H9 (cell line): Measurements from ENCODE around the gene PHEX. TPM values are rescaled to one million over a fixed set of nuclear protein-coding genes. Genes with fewer than 3 reads are reported as not detected.

Experiments used
- DNase-seq: peaks from one replicate; pipeline ENCODE4 v3.0.0-alpha.2; 2017
- H2AFZ ChIP-seq: one replicate; pipeline ENCODE4 v1.6.1; 2013; ENCODE audit warnings: mild to moderate bottlenecking, low read length, control low read depth, moderate library complexity
- H2AK5ac ChIP-seq: 2 replicates; pipeline ENCODE4 v1.6.1; 2013; ENCODE audit warnings: low read length, control low read depth, mixed read lengths; ENCODE audit not compliant: insufficient read length
- H2BK120ac ChIP-seq: one replicate; pipeline ENCODE4 v1.6.1; 2013; ENCODE audit warnings: low read depth, mild to moderate bottlenecking, low read length, control low read depth, inconsistent platforms; ENCODE audit not compliant: poor library complexity, severe bottlenecking
- H2BK12ac ChIP-seq: 2 replicates; pipeline ENCODE4 v1.6.1; 2013; ENCODE audit warnings: low read length, control low read depth, mixed read lengths, low read depth; ENCODE audit not compliant: insufficient read length
- H2BK15ac ChIP-seq: 2 replicates; pipeline ENCODE4 v1.6.1; 2013; ENCODE audit warnings: low read depth, low read length, control low read depth
- H2BK20ac ChIP-seq: one replicate; pipeline ENCODE4 v1.6.1; 2013; ENCODE audit warnings: low read depth, mild to moderate bottlenecking, low read length, control low read depth, inconsistent platforms; ENCODE audit not compliant: poor library complexity, severe bottlenecking
- H2BK5ac ChIP-seq: 2 replicates; pipeline ENCODE4 v1.6.1; 2013; ENCODE audit warnings: low read length, control low read depth, mixed read lengths; ENCODE audit not compliant: insufficient read length
- H3K14ac ChIP-seq: 2 replicates; pipeline ENCODE4 v1.6.1; 2013; ENCODE audit warnings: low read length, control low read depth; ENCODE audit not compliant: insufficient read depth
- H3K18ac ChIP-seq: 2 replicates; pipeline ENCODE4 v1.6.1; 2013; ENCODE audit warnings: low read depth, mild to moderate bottlenecking, mixed read lengths, low read length, control low read depth; ENCODE audit not compliant: insufficient read length
- H3K23ac ChIP-seq: 2 replicates; pipeline ENCODE4 v1.6.1; 2013; ENCODE audit warnings: low read length, control low read depth, mixed read lengths, low read depth; ENCODE audit not compliant: insufficient read length
- H3K23me2 ChIP-seq: 2 replicates; pipeline ENCODE4 v1.6.1; 2013; ENCODE audit warnings: low read depth, mild to moderate bottlenecking, mixed read lengths, low read length, control low read depth; ENCODE audit not compliant: insufficient read length, poor library complexity, severe bottlenecking
- H3K27ac ChIP-seq: 2 replicates; pipeline ENCODE4 v1.5.1; 2013; ENCODE audit warnings: low read length, control low read depth, mixed read lengths, low read depth; ENCODE audit not compliant: insufficient read length
- H3K27me3 ChIP-seq: 2 replicates; pipeline ENCODE4 v1.6.1; 2013; ENCODE audit warnings: low read length, control low read depth, inconsistent platforms; ENCODE audit not compliant: insufficient read depth
- H3K4ac ChIP-seq: 2 replicates; pipeline ENCODE4 v1.6.1; 2013; ENCODE audit warnings: low read depth, mild to moderate bottlenecking, control low read depth, inconsistent platforms, low read length, moderate library complexity
- H3K4me1 ChIP-seq: 2 replicates; pipeline ENCODE4 v1.6.1; 2013; ENCODE audit warnings: low read length, control low read depth, inconsistent platforms; ENCODE audit not compliant: insufficient read depth
- H3K4me2 ChIP-seq: 2 replicates; pipeline ENCODE4 v1.6.1; 2013; ENCODE audit warnings: low read length, control low read depth, mixed read lengths; ENCODE audit not compliant: insufficient read length, insufficient read depth
- H3K56ac ChIP-seq: 2 replicates; pipeline ENCODE4 v1.6.1; 2013; ENCODE audit warnings: low read depth, mild to moderate bottlenecking, mixed read lengths, low read length, control low read depth; ENCODE audit not compliant: insufficient read length
- H3K79me1 ChIP-seq: 2 replicates; pipeline ENCODE4 v1.6.1; 2013; ENCODE audit warnings: low read depth, mild to moderate bottlenecking, moderate library complexity, low read length, control low read depth, inconsistent platforms; ENCODE audit not compliant: insufficient read depth, poor library complexity, severe bottlenecking
- H3K79me2 ChIP-seq: 2 replicates; pipeline ENCODE4 v1.6.1; 2013; ENCODE audit warnings: low read length, control low read depth, inconsistent platforms; ENCODE audit not compliant: insufficient read depth
- H3K9ac ChIP-seq: 2 replicates; pipeline ENCODE4 v1.6.1; 2013; ENCODE audit warnings: low read length, control low read depth, mixed read lengths; ENCODE audit not compliant: insufficient read length; ENCODE audit errors: extremely low read depth
- H3K9me3 ChIP-seq: one replicate; pipeline ENCODE4 v1.6.1; 2013; ENCODE audit warnings: low read depth, low read length, inconsistent platforms; ENCODE audit not compliant: control insufficient read depth
- H3T11ph ChIP-seq: one replicate; pipeline ENCODE4 v1.6.1; 2013; ENCODE audit warnings: mild to moderate bottlenecking, low read length, control low read depth, inconsistent platforms
- H4K20me1 ChIP-seq: one replicate; pipeline ENCODE4 v1.6.1; 2013; ENCODE audit not compliant: control insufficient read depth, insufficient read length, insufficient read depth
- H4K5ac ChIP-seq: 2 replicates; pipeline ENCODE4 v1.6.1; 2013; ENCODE audit warnings: low read depth, mild to moderate bottlenecking, mixed read lengths, low read length, control low read depth; ENCODE audit not compliant: insufficient read length
- H4K8ac ChIP-seq: replicated peaks from 2 replicates; pipeline ENCODE4 v1.6.1; 2013; ENCODE audit warnings: low read length, control low read depth, mixed read lengths, low read depth; ENCODE audit not compliant: insufficient read length
- H4K91ac ChIP-seq: 2 replicates; pipeline ENCODE4 v1.6.1; 2013; ENCODE audit warnings: low read depth, mild to moderate bottlenecking, moderate library complexity, mixed read lengths, low read length, control low read depth; ENCODE audit not compliant: insufficient read length
- H3K27ac Mint-ChIP-seq, 3 experiments: 2 replicates in 2 of 3; 3 replicates in 1 of 3; pipeline ENCODE4 v1.8.0; 2020 to 2021; ENCODE audit warnings: mixed read lengths in 3 of 3, mild to moderate bottlenecking in 1 of 3, moderate library complexity in 1 of 3
- H3K27me3 Mint-ChIP-seq: 2 replicates; pipeline ENCODE4 v1.8.0; 2021; ENCODE audit warnings: low read depth, mild to moderate bottlenecking, moderate library complexity, mixed read lengths
- H3K36me3 Mint-ChIP-seq, 3 experiments: 2 replicates in 2 of 3; 3 replicates in 1 of 3; pipeline ENCODE4 v1.8.0; 2020 to 2021; ENCODE audit warnings: low read depth in 3 of 3, mixed read lengths in 3 of 3; ENCODE audit not compliant: insufficient read depth in 1 of 3
- H3K4me1 Mint-ChIP-seq, 2 experiments: 2 replicates each; pipeline ENCODE4 v1.8.0; 2020; ENCODE audit warnings: mixed read lengths in 2 of 2
- H3K4me3 Mint-ChIP-seq, 2 experiments: 2 replicates in 1 of 2; 3 replicates in 1 of 2; pipeline ENCODE4 v1.8.0; 2020 to 2021; ENCODE audit warnings: mild to moderate bottlenecking in 2 of 2, mixed read lengths in 2 of 2, moderate library complexity in 1 of 2
- H3K9me3 Mint-ChIP-seq, 2 experiments: 2 replicates in 1 of 2; 3 replicates in 1 of 2; pipeline ENCODE4 v1.8.0; 2020; ENCODE audit warnings: mild to moderate bottlenecking in 2 of 2, mixed read lengths in 2 of 2, moderate library complexity in 1 of 2
- WGBS: extraction: QIAGEN DNeasy Blood & Tissue Kit; methylation state at CpG from one replicate; pipeline ENCODE4 v1.1.7; 2013; ENCODE audit warnings: missing lambda C conversion rate, low lambda C conversion rate, mixed read lengths; ENCODE audit not compliant: insufficient read length; ENCODE audit errors: extremely low coverage; 5-methylcytosine and 5-hydroxymethylcytosine counted together
- total RNA-seq: library from RNA; stranded (reverse); gene quantifications from 2 replicates; pipeline ENCODE4 v1.2.1, GENCODE V29; 2021
- TF ChIP-seq, protein P1 (sequence below): fragments of 200-600 bp; sonication (generic); conservative IDR thresholded peaks from 3 replicates; pipeline ENCODE4 v1.8.0; 2021; ENCODE audit warnings: antibody characterized with exemption, mild to moderate bottlenecking

Gene PHEX
- total RNA-seq, 1 experiment from 2014 or later: 0.11 TPM

DNA sequence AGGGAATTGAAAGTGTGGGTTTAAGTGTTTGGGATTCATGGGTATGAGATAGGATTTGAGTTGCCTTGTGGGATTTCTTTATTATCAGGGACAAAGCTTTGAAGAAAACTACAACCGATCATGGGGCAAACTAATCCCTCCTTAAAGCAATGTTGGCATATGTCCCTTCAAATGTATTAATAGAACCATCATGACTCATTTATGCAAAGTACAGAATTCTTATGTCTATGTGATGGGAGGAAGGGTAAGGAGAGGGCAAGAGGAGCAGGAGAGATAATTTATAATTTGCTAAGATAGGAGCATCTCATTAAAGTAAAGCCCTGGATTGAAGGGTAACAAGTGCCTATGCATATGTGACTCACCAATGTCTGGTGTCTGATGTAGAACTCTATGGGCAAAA is 94.2 kb downstream of the PHEX start:
- Mint-ChIP-seq H3K9me3 (peaks cover 3 to 30% of the 10 kb centered on the region in 2 experiments), H3K27ac (no peak overlapping the region; a peak in 1 of 7 replicates), H3K36me3 (no peaks in the 10 kb centered on the region; a peak in 1 of 7 replicates), H3K27me3 (no peaks in the 10 kb centered on the region), H3K4me3 (no peak overlapping the region), H3K4me1 (peaks cover 33 to 34% of the 10 kb centered on the region in 2 experiments)
- Histone ChIP-seq H3K4ac (no peak overlapping the region), H3K9me3 (no peaks in the 10 kb centered on the region), H3K14ac (no peak overlapping the region), H3K23me2 (no peaks in the 10 kb centered on the region), H3K27me3 (no peaks in the 10 kb centered on the region), H2BK20ac (no peak overlapping the region), H3K4me1 (no peaks in the 10 kb centered on the region; the same call in 1 of the 2 replicates), H4K91ac (no peak overlapping the region), H2BK120ac (no peak overlapping the region), H2BK15ac (no peak overlapping the region), H3K4me2 (no peak overlapping the region), H3K79me1 (no peaks in the 10 kb centered on the region), H2BK5ac (no peak overlapping the region), H3K18ac (no peak overlapping the region), H4K8ac (no peak overlapping the region), H4K20me1 (no peaks in the 10 kb centered on the region), H3K56ac (no peak overlapping the region), H3K79me2 (no peaks in the 10 kb centered on the region), H2AK5ac (no peak overlapping the region), H2AFZ (no peak overlapping the region), H3K9ac (no peak overlapping the region), H3T11ph (no peak overlapping the region), H4K5ac (no peak overlapping the region), H2BK12ac (no peak overlapping the region), H3K27ac (no peak overlapping the region), H3K23ac (no peak overlapping the region)
- no CpG with 5 or more reads among the region's 1 CpG for WGBS
- TF ChIP-seq, protein P1, sequence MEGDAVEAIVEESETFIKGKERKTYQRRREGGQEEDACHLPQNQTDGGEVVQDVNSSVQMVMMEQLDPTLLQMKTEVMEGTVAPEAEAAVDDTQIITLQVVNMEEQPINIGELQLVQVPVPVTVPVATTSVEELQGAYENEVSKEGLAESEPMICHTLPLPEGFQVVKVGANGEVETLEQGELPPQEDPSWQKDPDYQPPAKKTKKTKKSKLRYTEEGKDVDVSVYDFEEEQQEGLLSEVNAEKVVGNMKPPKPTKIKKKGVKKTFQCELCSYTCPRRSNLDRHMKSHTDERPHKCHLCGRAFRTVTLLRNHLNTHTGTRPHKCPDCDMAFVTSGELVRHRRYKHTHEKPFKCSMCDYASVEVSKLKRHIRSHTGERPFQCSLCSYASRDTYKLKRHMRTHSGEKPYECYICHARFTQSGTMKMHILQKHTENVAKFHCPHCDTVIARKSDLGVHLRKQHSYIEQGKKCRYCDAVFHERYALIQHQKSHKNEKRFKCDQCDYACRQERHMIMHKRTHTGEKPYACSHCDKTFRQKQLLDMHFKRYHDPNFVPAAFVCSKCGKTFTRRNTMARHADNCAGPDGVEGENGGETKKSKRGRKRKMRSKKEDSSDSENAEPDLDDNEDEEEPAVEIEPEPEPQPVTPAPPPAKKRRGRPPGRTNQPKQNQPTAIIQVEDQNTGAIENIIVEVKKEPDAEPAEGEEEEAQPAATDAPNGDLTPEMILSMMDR: no peak
- no peak for DNase-seq
